Measurements from ENCODE around the gene LCE3B.

The LCE3B gene

GRCh38 chr1:152657677-152658076, 44.1 kb downstream of the LCE3B start:
- Histone ChIP-seq H3K36me3 (ENCODE audit: insufficient read depth, low read length) (no peaks in the 10 kb centered on the region), H2AFZ (ENCODE audit: low read length, unreplicated experiment) (no peak overlapping the region), H3K27ac (ENCODE audit: low read depth, low read length) (no peak overlapping the region), H3K27me3 (ENCODE audit: insufficient read depth, low read length) (peaks cover 24% of the 10 kb centered on the region; the same call in 1 of the 2 replicates), H3K79me2 (ENCODE audit: control insufficient read depth, insufficient read depth, low read length, unreplicated experiment) (no peaks in the 10 kb centered on the region), H3K4me3 (ENCODE audit: low read depth, low read length) (no peak overlapping the region), H3K4me1 (ENCODE audit: control insufficient read depth, insufficient read depth, low read length, unreplicated experiment) (no peaks in the 10 kb centered on the region)

- no peak overlapping the region for H3K4me3 ChIP-seq (ENCODE audit: low read depth, low read length)
- no peaks in the 10 kb centered on the region for H3K79me2 ChIP-seq (ENCODE audit: control insufficient read depth, insufficient read depth, low read length, unreplicated experiment)
- no peaks in the 10 kb centered on the region for H3K36me3 ChIP-seq (ENCODE audit: insufficient read depth, low read length)
- H2AFZ ChIP-seq (ENCODE audit: low read length, unreplicated experiment) = no peak overlapping the region
- H3K27ac ChIP-seq (ENCODE audit: low read depth, low read length) = no peak overlapping the region
- no peaks in the 10 kb centered on the region for H3K4me1 ChIP-seq (ENCODE audit: control insufficient read depth, insufficient read depth, low read length, unreplicated experiment)
- H3K27me3 ChIP-seq (ENCODE audit: insufficient read depth, low read length) = peaks cover 22% of the 10 kb centered on the region; the same call in 1 of the 2 replicates
These were observed 45.0 kb downstream of the LCE3B start for GRCh38 chr1:152658649-152659048.

- H3K79me2 ChIP-seq (ENCODE audit: control insufficient read depth, insufficient read depth, low read length, unreplicated experiment) = no peaks in the 10 kb centered on the region
- no peaks in the 10 kb centered on the region for H3K4me1 ChIP-seq (ENCODE audit: control insufficient read depth, insufficient read depth, low read length, unreplicated experiment)
- no peak within 1 kb of the TSS for H3K27ac ChIP-seq (ENCODE audit: low read depth, low read length)
- H2AFZ ChIP-seq (ENCODE audit: low read length, unreplicated experiment) = no peak within 1 kb of the TSS
- H3K36me3 ChIP-seq (ENCODE audit: insufficient read depth, low read length) = no peaks in the 10 kb centered on the region
- peaks cover 14% of the 10 kb centered on the region; the same call in 1 of the 2 replicates for H3K27me3 ChIP-seq (ENCODE audit: insufficient read depth, low read length)
- H3K4me3 ChIP-seq (ENCODE audit: low read depth, low read length) = no peak within 1 kb of the TSS
These were observed 49.5 kb downstream of the LCE3B start, which contains the start of gene LCE2D for GRCh38 chr1:152663098-152663497. Gene LCE2D, plus strand, starts transcription at chr1:152663380. Its CDS starts 726 bp downstream, at chr1:152664106.

Measured in ACC112 (cell line).